Aorta (tissue), 5 donors: ENCODE data around the gene CLSTN1. TPM values are rescaled to one million over a fixed set of nuclear protein-coding genes. Genes with fewer than 3 reads are reported as not detected.

ENCODE experiments used
- ATAC-seq: fragments of 200-7000 bp; cut with Tn5 transposase; one replicate; pipeline ENCODE4 v1.9.1; 2022; ENCODE audit warnings: moderate library complexity; ENCODE audit not compliant: low FRiP score
- DNase-seq, 2 donors: peaks; one replicate each; pipeline ENCODE4 v3.0.0-alpha.2; 2020
- H3K27ac ChIP-seq, 2 donors: one replicate each; pipeline ENCODE4 v1.5.1; 2013; ENCODE audit warnings: low read length in 2 of 2, mild to moderate bottlenecking in 2 of 2, moderate library complexity in 2 of 2, control low read depth in 1 of 2, inconsistent platforms in 1 of 2, low read depth in 1 of 2
- H3K27me3 ChIP-seq, 2 donors: one replicate each; pipeline ENCODE4 v1.6.1; 2013; ENCODE audit warnings: control low read depth in 1 of 2, low read length in 1 of 2, mild to moderate bottlenecking in 1 of 2, moderate library complexity in 1 of 2; ENCODE audit not compliant: insufficient read depth in 2 of 2, control insufficient read depth in 1 of 2
- H3K36me3 ChIP-seq, 2 donors: one replicate each; pipeline ENCODE4 v1.6.1; 2013; ENCODE audit warnings: control low read depth in 1 of 2, low read length in 1 of 2, mild to moderate bottlenecking in 1 of 2; ENCODE audit not compliant: insufficient read depth in 2 of 2, control insufficient read depth in 1 of 2
- H3K4me1 ChIP-seq, 2 donors: one replicate each; pipeline ENCODE4 v1.6.1; 2013; ENCODE audit warnings: low read length in 2 of 2, control low read depth in 1 of 2, mild to moderate bottlenecking in 1 of 2, moderate library complexity in 1 of 2; ENCODE audit not compliant: insufficient read depth in 2 of 2, control insufficient read depth in 1 of 2
- H3K4me3 ChIP-seq, 2 donors: one replicate each; pipeline ENCODE4 v1.5.1; 2013; ENCODE audit warnings: low read length in 2 of 2, control low read depth in 1 of 2, mild to moderate bottlenecking in 1 of 2
- H3K9me3 ChIP-seq: one replicate; pipeline ENCODE4 v1.6.1; 2013; ENCODE audit warnings: mild to moderate bottlenecking, low read length; ENCODE audit not compliant: control insufficient read depth
- WGBS, 2 donors: extraction: QIAGEN DNeasy Blood & Tissue Kit; methylation state at CpG; one replicate each; pipeline ENCODE4 v1.1.7; 2013; 5-methylcytosine and 5-hydroxymethylcytosine counted together
- intact Hi-C, 2 donors: fragments of 100-400 bp; cut with DNase I; formaldehyde crosslinking; loops; one replicate each; pipeline versions ENCODE4 v1.14.2 to v1.15.0; 2022
- polyA plus RNA-seq, 2 donors: library from polyadenylated mRNA; stranded (reverse); fragments of 200-250 nt; gene quantifications; one replicate each; pipeline ENCODE4 v1.2.3, GENCODE V29; 2013
- total RNA-seq, 2 donors: library from RNA; stranded (reverse); fragmentation: NEBNext Ultra II Directional; extraction: Animal tissue kit (Norgen Biotek cat#: 25700); gene quantifications; one replicate each; pipeline ENCODE4 v1.2.1, GENCODE V29; 2021
- donor health status: healthy with polysubstance abuse.
- donor health status: Bipolar disorder and iron deficiency.
- donor health status: DM: no; HTN: no; CAD: no.
- donor health status: DM: no; HTN: no; CAD: no.
- donor health status: DM: yes; HTN: yes; CAD: no.

The CLSTN1 gene
- total and polyA plus RNA-seq, 4 donors: 17.0 to 113 (median 74.3) TPM

DNA sequence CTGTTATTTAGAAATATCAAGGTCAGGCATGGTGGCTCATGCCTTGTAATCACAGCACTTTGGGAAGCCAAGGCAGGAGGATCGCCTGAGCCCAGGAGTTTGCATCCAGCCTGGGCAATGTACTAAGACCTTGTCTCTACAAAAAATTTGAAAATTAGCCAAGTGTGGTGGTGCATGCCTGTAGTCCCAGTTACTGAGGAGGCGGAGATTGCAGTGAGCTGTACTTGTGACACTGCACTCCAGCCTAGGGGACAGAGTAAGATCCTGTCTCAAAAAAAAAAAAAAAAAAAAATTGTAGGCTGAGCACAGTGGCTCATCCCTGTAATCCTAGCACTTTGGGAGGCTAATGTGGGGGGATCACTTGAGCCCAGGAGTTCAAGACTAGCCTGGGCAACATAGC lies 127.0 kb downstream of the CLSTN1 start:
- Histone ChIP-seq H3K36me3 (no peaks in the 10 kb centered on the region), H3K4me3 (no peak overlapping the region), H3K27me3 (no peaks in the 10 kb centered on the region), H3K4me1 (no peaks in the 10 kb centered on the region), H3K9me3 (no peaks in the 10 kb centered on the region), H3K27ac (no peak overlapping the region)
- DNase-seq (no peak), ATAC-seq (no peak)
- intact Hi-C loops: no loop called here
- WGBS, 2 donors: 98 to 100% methylated on average over 2 of the region's 2 CpGs

DNA sequence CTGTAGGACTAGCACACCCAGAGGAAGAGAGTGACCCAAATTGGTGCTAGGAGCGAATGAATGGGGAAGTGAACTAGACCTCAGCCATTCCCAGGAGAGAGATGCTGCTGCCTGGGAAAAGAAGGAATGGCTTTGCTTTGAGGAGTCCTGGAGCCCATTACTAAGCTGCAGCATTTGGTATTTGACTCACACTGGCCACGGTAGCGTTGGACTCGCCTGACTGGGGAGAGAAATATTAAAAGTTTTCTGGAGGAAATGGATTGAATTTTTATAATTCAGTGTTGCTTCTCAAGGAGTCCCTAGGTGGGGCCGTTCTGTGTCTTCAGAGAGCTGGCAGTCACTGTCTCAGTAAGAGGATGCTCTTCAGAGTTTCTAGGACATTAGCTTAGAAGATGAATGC lies 132.1 kb downstream of the CLSTN1 start:
- Histone ChIP-seq H3K9me3 (no peaks in the 10 kb centered on the region), H3K4me1 (no peaks in the 10 kb centered on the region), H3K36me3 (no peaks in the 10 kb centered on the region), H3K4me3 (no peak overlapping the region), H3K27me3 (no peaks in the 10 kb centered on the region), H3K27ac (no peak overlapping the region)
- ATAC-seq: no peak
- DNase-seq: no peak
- 85 to 87% methylated on average over 5 of the region's 5 CpGs for WGBS, 2 donors
- intact Hi-C loops: no loop called here

GRCh38 chr1:9691108-9691445 lies 132.7 kb downstream of the CLSTN1 start:
- no peaks in the 10 kb centered on the region for H3K9me3 ChIP-seq
- no peaks in the 10 kb centered on the region for H3K4me1 ChIP-seq
- 68 to 82% methylated on average over 6 of the region's 6 CpGs for WGBS, 2 donors
- ATAC-seq (no peak), DNase-seq (no peak)
- H3K36me3 ChIP-seq: no peaks in the 10 kb centered on the region
- H3K27me3 ChIP-seq: no peaks in the 10 kb centered on the region
- intact Hi-C loops: no loop called here
- no peak overlapping the region for H3K27ac ChIP-seq
- H3K4me3 ChIP-seq: no peak overlapping the region

DNA sequence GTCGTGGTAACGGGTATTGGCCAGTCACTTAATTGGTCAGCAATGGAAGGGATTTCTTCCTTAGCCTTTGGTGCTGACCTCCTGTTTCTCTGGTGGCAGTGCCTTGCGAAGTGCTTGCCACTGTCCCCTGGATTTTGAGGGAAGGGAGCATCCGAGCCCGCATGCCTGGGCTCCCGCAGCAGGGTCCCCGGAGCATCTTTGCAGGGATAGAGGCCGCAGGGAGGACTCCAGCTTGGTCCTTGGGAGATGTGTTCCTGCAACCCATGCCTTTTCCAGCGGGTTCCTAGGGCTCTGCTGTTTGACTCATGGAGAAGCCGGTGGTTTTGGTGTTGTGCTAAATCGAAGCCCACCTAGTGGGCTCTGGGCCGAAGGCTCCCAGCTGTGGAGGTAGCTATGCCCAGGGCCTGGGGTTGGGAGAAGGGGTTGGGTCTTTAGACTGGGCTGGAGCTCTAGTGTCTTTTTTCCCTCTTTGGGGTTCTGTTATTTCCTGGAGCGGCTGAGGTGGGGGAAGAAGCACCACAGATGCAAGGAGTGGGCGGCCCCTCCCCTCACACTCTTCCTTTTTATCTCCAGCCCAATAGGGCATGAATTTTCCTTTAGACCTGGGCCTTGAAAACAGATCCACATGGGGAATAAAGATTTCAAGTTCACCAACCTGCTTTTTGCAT lies 133.2 kb downstream of the CLSTN1 start:
- no peak for ATAC-seq
- DNase-seq: no peak
- H3K4me3 ChIP-seq: no peak overlapping the region
- intact Hi-C loops: no loop called here
- H3K4me1 ChIP-seq: no peaks in the 10 kb centered on the region
- no peak overlapping the region for H3K27ac ChIP-seq
- WGBS, 2 donors: 80% methylated on average over 14 of the region's 14 CpGs
- H3K36me3 ChIP-seq: no peaks in the 10 kb centered on the region
- H3K9me3 ChIP-seq: no peaks in the 10 kb centered on the region
- H3K27me3 ChIP-seq: no peaks in the 10 kb centered on the region

DNA sequence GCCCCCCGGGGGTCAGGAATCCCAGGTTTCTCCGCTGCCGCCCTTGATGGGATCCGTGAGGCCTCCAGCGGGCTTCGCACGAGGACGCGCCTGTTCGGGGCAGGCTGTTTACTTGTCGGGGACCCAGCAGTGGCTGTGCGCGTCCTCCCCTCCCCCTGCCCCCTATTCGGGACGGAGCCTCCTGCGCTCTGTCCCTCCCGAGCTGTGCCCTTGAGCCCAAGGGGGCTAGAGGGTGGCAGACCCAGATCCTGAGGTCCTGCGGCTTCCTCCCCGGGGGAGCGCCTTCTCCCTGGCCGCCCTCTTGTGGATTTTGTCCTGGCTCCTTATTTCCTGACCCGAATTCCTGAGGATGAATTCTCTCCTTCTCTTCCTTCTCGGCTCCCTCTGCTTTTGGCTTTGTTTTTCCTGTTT lies 133.8 kb downstream of the CLSTN1 start:
- no peaks in the 10 kb centered on the region for H3K27me3 ChIP-seq
- H3K36me3 ChIP-seq: no peaks in the 10 kb centered on the region
- H3K4me1 ChIP-seq: no peaks in the 10 kb centered on the region
- 3 to 5% methylated on average over 12 to 23 of the region's 23 CpGs for WGBS, 2 donors
- intact Hi-C loops: no loop called here
- ATAC-seq (peak; percentile 44), DNase-seq (peak; percentile 60 to 80)
- peak overlapping the region; percentile 95 to 97 for H3K4me3 ChIP-seq
- peak overlapping the region in 1 of 2 donors; percentile 23 for H3K27ac ChIP-seq
- H3K9me3 ChIP-seq: no peaks in the 10 kb centered on the region

GRCh38 chr1:9689011-9689706 lies 134.6 kb downstream of the CLSTN1 start:
- Histone ChIP-seq H3K27me3 (no peaks in the 10 kb centered on the region), H3K4me3 (peak overlapping the region; percentile 95 to 97), H3K27ac (no peak overlapping the region), H3K4me1 (no peaks in the 10 kb centered on the region), H3K36me3 (no peaks in the 10 kb centered on the region), H3K9me3 (no peaks in the 10 kb centered on the region)
- 1 to 2% methylated on average over 32 to 72 of the region's 72 CpGs for WGBS, 2 donors
- peak; percentile 87 to 95 for DNase-seq
- ATAC-seq: peak; percentile 88
- intact Hi-C loops: no loop called here

- no peaks in the 10 kb centered on the region for H3K4me1 ChIP-seq
- ATAC-seq: no peak
- intact Hi-C loops: no loop called here
Measured at GRCh38 chr1:9688599-9688998, 135.2 kb downstream of the CLSTN1 start.

GRCh38 chr1:9687874-9688582 lies 135.7 kb downstream of the CLSTN1 start:
- H3K27ac ChIP-seq: no peak overlapping the region
- ATAC-seq (no peak), DNase-seq (peak; percentile 57 to 84)
- no peaks in the 10 kb centered on the region for H3K4me1 ChIP-seq
- peak overlapping the region; percentile 6 to 38 for H3K4me3 ChIP-seq
- intact Hi-C loops: no loop called here
- no peaks in the 10 kb centered on the region for H3K27me3 ChIP-seq
- 1 to 3% methylated on average over 34 of the region's 34 CpGs for WGBS, 2 donors
- H3K9me3 ChIP-seq: no peaks in the 10 kb centered on the region
- no peaks in the 10 kb centered on the region for H3K36me3 ChIP-seq

More at GRCh38 chr1:9688599-9688998, 135.2 kb downstream of the CLSTN1 start:
- WGBS, 2 donors: 40 to 41% methylated on average over 14 of the region's 14 CpGs
- Histone ChIP-seq H3K27me3 (no peaks in the 10 kb centered on the region), H3K9me3 (no peaks in the 10 kb centered on the region), H3K27ac (no peak overlapping the region), H3K36me3 (no peaks in the 10 kb centered on the region), H3K4me3 (no peak overlapping the region)
- no peak for DNase-seq
